Left cardiac atrium (tissue), 4 donors: ENCODE results near the gene TNNI2. TPM values are rescaled to one million over a fixed set of nuclear protein-coding genes. Genes with fewer than 3 reads are reported as not detected.

Experiments used
- ATAC-seq, 2 donors: fragments of 200-7000 bp; cut with Tn5 transposase; one replicate each; pipeline ENCODE4 v1.9.1; 2020; ENCODE audit warnings: mild to moderate bottlenecking in 2 of 2, moderate library complexity in 2 of 2
- DNase-seq: peaks from one replicate; pipeline ENCODE4 v3.0.0-alpha.2; 2020
- intact Hi-C, 2 donors: fragments of 100-400 bp; cut with DNase I; formaldehyde crosslinking; loops; one replicate each; pipeline versions ENCODE4 v1.14.1 to v1.15.1; 2022 to 2023
- total RNA-seq, 2 donors: library from RNA; stranded (reverse); fragmentation: NEBNext Ultra II Directional; extraction: Animal tissue kit (Norgen Biotek cat#: 25700); gene quantifications; one replicate each; pipeline ENCODE4 v1.2.1, GENCODE V29; 2021
- donor health status: DM: no; HTN: yes; CAD: no.
- donor health status: DM: no; HTN: yes; CAD: no; lungs with severe emphysema.
- donor health status: DM: yes; HTN: yes; CAD: no.
- donor health status: Dilated cardiomyopathy.

The TNNI2 gene
- total RNA-seq, 2 donors from 2014 or later = 0.35 to 0.52 TPM

- intact Hi-C loops = loop anchor here in 1 of 2 donors (5.0 kb wide), 1 partner anchor 178 kb away; no protein-coding TSS in a partner anchor
- DNase-seq (no peak), ATAC-seq (no peak)
Observed at GRCh38 chr11:1830322-1831223, 8.2 kb upstream of the TNNI2 start.

GRCh38 chr11:1831338-1832210 is 7.2 kb upstream of the TNNI2 start:
- intact Hi-C loops = loop anchor here (2.0 to 5.0 kb wide), 3 partner anchors 137 to 179 kb away; no protein-coding TSS in a partner anchor
- DNase-seq = no peak

GRCh38 chr11:1832211-1832919 is 6.4 kb upstream of the TNNI2 start:
- intact Hi-C loops = loop anchor here (2.0 to 5.0 kb wide), 3 partner anchors 138 to 180 kb away; no protein-coding TSS in a partner anchor
- peak; percentile 71 to 74 for ATAC-seq
- DNase-seq = peak; percentile 60

More at GRCh38 chr11:1831338-1832210, 7.2 kb upstream of the TNNI2 start:
- ATAC-seq = no peak

- intact Hi-C loops = loop anchor here (1.0 to 5.0 kb wide), 4 partner anchors 138 to 181 kb away; no protein-coding TSS in a partner anchor
- DNase-seq (no peak), ATAC-seq (no peak)
Observed at GRCh38 chr11:1832920-1833295, 5.9 kb upstream of the TNNI2 start.

GRCh38 chr11:1834062-1834610 is 4.6 kb upstream of the TNNI2 start:
- intact Hi-C loops = loop anchor here in 1 of 2 donors (5.0 kb wide), 1 partner anchor 182 kb away; no protein-coding TSS in a partner anchor
- DNase-seq = no peak
- peak in 1 of 2 donors; percentile 8 for ATAC-seq

GRCh38 chr11:1834779-1835670 is 3.8 kb upstream of the TNNI2 start, which contains the start of gene SYT8:
TSS of gene SYT8 (plus strand) at chr11:1834990. CDS start at chr11:1835106, 116 bp downstream.
- DNase-seq (no peak), ATAC-seq (no peak)
- intact Hi-C loops = loop anchor here in 1 of 2 donors (5.0 kb wide), 2 partner anchors 183 to 317 kb away; no protein-coding TSS in a partner anchor

- peak; percentile 20 for DNase-seq
- intact Hi-C loops = loop anchor here (2.0 to 5.0 kb wide), 2 partner anchors 315 to 317 kb away; no protein-coding TSS in a partner anchor
- ATAC-seq = no peak
Observed at GRCh38 chr11:1835671-1836010, 3.1 kb upstream of the TNNI2 start.

GRCh38 chr11:1836011-1836945 is 2.5 kb upstream of the TNNI2 start:
- DNase-seq = peak; percentile 17
- intact Hi-C loops = loop anchor here (2.0 to 5.0 kb wide), 2 partner anchors 315 to 316 kb away; no protein-coding TSS in a partner anchor

GRCh38 chr11:1837171-1838076 is 1.4 kb upstream of the TNNI2 start:
- DNase-seq (peak; percentile 70), ATAC-seq (peak; percentile 52 to 69)
- intact Hi-C loops = loop anchor here (2.0 to 5.0 kb wide), 2 partner anchors 313 to 315 kb away; no protein-coding TSS in a partner anchor

More at GRCh38 chr11:1836011-1836945, 2.5 kb upstream of the TNNI2 start:
- no peak for ATAC-seq

- intact Hi-C loops = loop anchor here in 1 of 2 donors (5.0 kb wide), 1 partner anchor 314 kb away; no protein-coding TSS in a partner anchor
- no peak for ATAC-seq
- no peak for DNase-seq
Observed at GRCh38 chr11:1838077-1838425, 730 bp upstream of the TNNI2 start.

GRCh38 chr11:1839204-1839923 is 583 bp downstream of the TNNI2 start:
- DNase-seq = no peak
- intact Hi-C loops = loop anchor here in 1 of 2 donors (5.0 kb wide), 1 partner anchor 313 kb away; no protein-coding TSS in a partner anchor
- ATAC-seq = no peak

- peak; percentile 16 to 30 for ATAC-seq
- intact Hi-C loops = loop anchor here (5.0 kb wide), 2 partner anchors 42 to 312 kb away; no protein-coding TSS in a partner anchor
- peak; percentile 64 for DNase-seq
Observed at GRCh38 chr11:1839924-1840779, 1.4 kb downstream of the TNNI2 start.

GRCh38 chr11:1840780-1841480 is 2.1 kb downstream of the TNNI2 start:
- no peak for ATAC-seq
- no peak for DNase-seq
- intact Hi-C loops = loop anchor here in 1 of 2 donors (5.0 kb wide), 1 partner anchor 41 kb away; no protein-coding TSS in a partner anchor
